ENCODE results near the gene NOS1AP.

DNA sequence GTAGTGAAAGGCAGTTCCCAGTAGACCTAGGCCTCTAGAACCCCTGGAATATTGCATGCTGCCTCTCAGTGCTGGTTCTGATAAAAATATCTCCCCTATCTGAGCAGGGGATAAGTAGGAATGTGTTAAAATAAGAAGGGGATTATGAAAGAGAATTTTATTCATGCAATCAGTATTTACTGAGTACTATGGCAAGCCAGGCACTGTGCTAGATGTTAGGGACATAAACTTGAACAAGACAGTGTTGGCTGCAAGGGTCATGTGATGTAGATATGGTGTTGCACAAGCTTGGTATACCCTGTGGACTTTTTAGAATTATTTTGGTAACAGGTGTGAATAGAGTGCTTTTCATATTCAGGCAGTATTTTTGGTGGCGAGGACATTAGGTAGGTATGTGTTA, 23.6 kb downstream of the NOS1AP start:
- TF ChIP-seq ZNF274 (IDR thresholded peaks at IDR 0.05; ENCODE audit: low read depth, low read length) (no peak), SUZ12 (IDR thresholded peaks at IDR 0.05; ENCODE audit: extremely low read depth, insufficient read depth, insufficient read length) (no peak), YY1 (IDR thresholded peaks at IDR 0.05; ENCODE audit: insufficient read depth, insufficient read length) (no peak)
